ENCODE data around the gene FTO. TPM values are rescaled to one million over a fixed set of nuclear protein-coding genes. Genes with fewer than 3 reads are reported as not detected.
A peak's percentile ranks its signal among the peaks of the same experiment; 100 is the strongest.

Gene FTO
- polyA plus RNA-seq, 2 of the 4 experiments (the other 2 are of a cell fraction) = 48.7 to 101 TPM

GRCh38 chr16:54027062-54027461 is 323.1 kb downstream of the FTO start:
- TF ChIP-seq FOSL2 (IDR thresholded peaks at IDR 0.05) (no peak), FOSL2 (CRISPR knock-in tag; IDR thresholded peaks at IDR 0.05) (0 out of 2 replicates have a peak, but pooled peaks have one; percentile 19), CHD2 (IDR thresholded peaks at IDR 0.05; ENCODE audit: low read length, partially characterized antibody) (no peak)
- WGBS (ENCODE audit: missing lambda C conversion rate) = 53% methylated on average over 4 of the region's 4 CpGs
- ATAC-seq = peak; percentile 54 to 80; a peak in 3 of 6 replicates
- no peak overlapping the region for H3K4me3 ChIP-seq
- FAIRE-seq = peak; percentile 32
- peaks cover 14% of the 10 kb centered on the region for H3K9me3 ChIP-seq
- H3K4me2 ChIP-seq = peak overlapping the region; percentile 38; the same call in 1 of the 3 replicates
- H3K27ac ChIP-seq = peak overlapping the region in 1 of 2 experiments; percentile 59; a peak in 3 of 6 replicates
- POLR2A ChIA-PET = no interaction called here
- peaks cover 15% of the 10 kb centered on the region; the same call in 2 of the 3 replicates for H3K4me1 ChIP-seq
- CTCF ChIA-PET = interaction anchor here (1.0 kb wide), 1 partner anchor 80 kb away, joined by 3 read pairs; no protein-coding TSS in a partner anchor
- DNase-seq (ENCODE audit: low read depth in 1 of 2, low spot score in 1 of 2) = peak in 1 of 2 experiments; percentile 6

DNA sequence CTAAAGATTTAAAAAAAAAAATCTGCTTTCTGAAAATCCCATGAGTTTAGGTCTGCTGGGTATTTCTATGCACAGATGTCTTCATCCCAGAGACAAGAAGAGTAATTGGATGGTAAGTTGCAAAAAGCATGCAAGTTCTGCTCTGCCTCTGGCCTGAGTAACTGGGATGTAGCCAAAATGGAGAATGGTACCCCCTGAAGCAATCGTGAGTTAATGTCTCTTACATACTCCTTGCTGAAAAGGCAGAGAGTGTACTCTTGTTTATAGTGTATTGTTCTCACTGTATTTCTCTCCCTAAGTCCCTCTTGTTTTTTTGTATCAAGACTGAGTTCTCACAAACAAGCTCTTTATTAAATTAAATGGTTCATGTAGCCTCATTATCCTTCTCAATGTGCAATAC is 323.6 kb downstream of the FTO start:
- FAIRE-seq = no peak
- Histone ChIP-seq H3K4me1 (peaks cover 15% of the 10 kb centered on the region; the same call in 2 of the 3 replicates), H3K4me2 (peak overlapping the region; percentile 38; the same call in 1 of the 3 replicates), H3K4me3 (no peak overlapping the region), H3K9me3 (peaks cover 14% of the 10 kb centered on the region), H3K27ac (peak overlapping the region in 1 of 2 experiments; percentile 49; a peak in 2 of 6 replicates)
- TF ChIP-seq, protein P1, sequence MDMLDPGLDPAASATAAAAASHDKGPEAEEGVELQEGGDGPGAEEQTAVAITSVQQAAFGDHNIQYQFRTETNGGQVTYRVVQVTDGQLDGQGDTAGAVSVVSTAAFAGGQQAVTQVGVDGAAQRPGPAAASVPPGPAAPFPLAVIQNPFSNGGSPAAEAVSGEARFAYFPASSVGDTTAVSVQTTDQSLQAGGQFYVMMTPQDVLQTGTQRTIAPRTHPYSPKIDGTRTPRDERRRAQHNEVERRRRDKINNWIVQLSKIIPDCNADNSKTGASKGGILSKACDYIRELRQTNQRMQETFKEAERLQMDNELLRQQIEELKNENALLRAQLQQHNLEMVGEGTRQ (IDR thresholded peaks at IDR 0.05) = no peak
- TF ChIP-seq BHLHE40 (IDR thresholded peaks at IDR 0.05; ENCODE audit: low read depth, low read length) = no peak
- TF ChIP-seq POLR2AphosphoS2 (conservative IDR thresholded peaks at IDR 0.05; ENCODE audit: low read length) = no peak
- TF ChIP-seq MYC (IDR thresholded peaks at IDR 0.05; ENCODE audit: borderline replicate concordance, low read length) = no peak
- no peak for TF ChIP-seq HES2 (IDR thresholded peaks at IDR 0.05)
- TF ChIP-seq EHMT2 (IDR thresholded peaks at IDR 0.05; ENCODE audit: low read depth) = no peak
- TF ChIP-seq TP53 (CRISPR knock-in tag; IDR thresholded peaks at IDR 0.05) = no peak
- no peak for TF ChIP-seq E2F6 (IDR thresholded peaks at IDR 0.05; ENCODE audit: borderline replicate concordance, low read depth)
- no peak for TF ChIP-seq SREBF2 (IDR thresholded peaks at IDR 0.05)
- no peak for TF ChIP-seq MAZ (IDR thresholded peaks at IDR 0.05; ENCODE audit: borderline replicate concordance, low read depth, low read length)
- no peak for TF ChIP-seq ZNF302 (CRISPR knock-in tag; IDR thresholded peaks at IDR 0.05)
- no peak for TF ChIP-seq CHD2 (IDR thresholded peaks at IDR 0.05; ENCODE audit: low read length, partially characterized antibody)
- no peak for TF ChIP-seq BCL3 (IDR thresholded peaks at IDR 0.05)
- TF ChIP-seq KDM5A (IDR thresholded peaks at IDR 0.05) = no peak
- TF ChIP-seq FOSB (CRISPR knock-in tag; IDR thresholded peaks at IDR 0.05) = no peak
- no peak for TF ChIP-seq TFCP2L1 (CRISPR knock-in tag; IDR thresholded peaks at IDR 0.05)
- POLR2A ChIA-PET = no interaction called here
- WGBS (ENCODE audit: missing lambda C conversion rate) = 92% methylated on average over 1 of the region's 1 CpG
- no peak; a peak in 3 of 6 replicates for ATAC-seq
- CTCF ChIA-PET = interaction anchor here (1.0 kb wide), 1 partner anchor 80 kb away, joined by 3 read pairs; no protein-coding TSS in a partner anchor
- DNase-seq (ENCODE audit: low read depth in 1 of 2, low spot score in 1 of 2) = no peak

DNA sequence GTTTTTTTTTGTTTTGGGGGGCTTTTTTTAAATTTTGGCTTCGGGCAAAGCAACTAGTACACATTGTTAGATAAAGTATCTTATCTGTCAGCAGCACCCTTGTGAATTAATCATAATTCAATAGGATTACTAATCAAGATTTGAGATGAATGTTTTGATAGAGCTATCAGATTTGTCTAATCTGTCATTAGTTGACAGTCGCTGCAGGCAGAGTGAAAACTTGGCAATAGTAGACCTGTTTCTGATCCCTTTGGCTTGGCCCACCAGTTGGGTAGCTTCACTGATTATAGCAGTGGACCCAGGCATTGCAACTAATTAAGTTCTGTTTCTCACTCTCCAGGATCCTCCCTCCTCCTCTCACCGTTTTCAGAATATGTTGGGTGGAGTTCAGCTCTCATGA is 324.0 kb downstream of the FTO start:
- H3K4me1 ChIP-seq = peaks cover 15% of the 10 kb centered on the region; the same call in 2 of the 3 replicates
- ChIA-PET POLR2A (no interaction called here), CTCF (interaction anchor here (1.0 kb wide), 1 partner anchor 81 kb away, joined by 3 read pairs; no protein-coding TSS in a partner anchor)
- TF ChIP-seq FOSB (CRISPR knock-in tag; IDR thresholded peaks at IDR 0.05) (no peak), KDM1A (IDR thresholded peaks at IDR 0.05; ENCODE audit: low read depth) (no peak), CBX8 (IDR thresholded peaks at IDR 0.05) (no peak), MAZ (IDR thresholded peaks at IDR 0.05; ENCODE audit: borderline replicate concordance, low read depth, low read length) (no peak), CHD4 (IDR thresholded peaks at IDR 0.05; ENCODE audit: borderline replicate concordance) (no peak), RCOR1 (IDR thresholded peaks at IDR 0.05; ENCODE audit: low read depth, low read length) (no peak), POLR2AphosphoS2 (conservative IDR thresholded peaks at IDR 0.05; ENCODE audit: low read length) (no peak), RNF2 (IDR thresholded peaks at IDR 0.05; ENCODE audit: borderline replicate concordance, low read depth) (no peak), RFX5 (IDR thresholded peaks at IDR 0.05) (no peak), NFE2L2 (conservative IDR thresholded peaks at IDR 0.05; ENCODE audit: low read length) (no peak), PHF8 (IDR thresholded peaks at IDR 0.05; ENCODE audit: borderline replicate concordance, low read depth) (no peak)
- TF ChIP-seq, protein P1 (IDR thresholded peaks at IDR 0.05) = no peak
- TF ChIP-seq, protein P2, sequence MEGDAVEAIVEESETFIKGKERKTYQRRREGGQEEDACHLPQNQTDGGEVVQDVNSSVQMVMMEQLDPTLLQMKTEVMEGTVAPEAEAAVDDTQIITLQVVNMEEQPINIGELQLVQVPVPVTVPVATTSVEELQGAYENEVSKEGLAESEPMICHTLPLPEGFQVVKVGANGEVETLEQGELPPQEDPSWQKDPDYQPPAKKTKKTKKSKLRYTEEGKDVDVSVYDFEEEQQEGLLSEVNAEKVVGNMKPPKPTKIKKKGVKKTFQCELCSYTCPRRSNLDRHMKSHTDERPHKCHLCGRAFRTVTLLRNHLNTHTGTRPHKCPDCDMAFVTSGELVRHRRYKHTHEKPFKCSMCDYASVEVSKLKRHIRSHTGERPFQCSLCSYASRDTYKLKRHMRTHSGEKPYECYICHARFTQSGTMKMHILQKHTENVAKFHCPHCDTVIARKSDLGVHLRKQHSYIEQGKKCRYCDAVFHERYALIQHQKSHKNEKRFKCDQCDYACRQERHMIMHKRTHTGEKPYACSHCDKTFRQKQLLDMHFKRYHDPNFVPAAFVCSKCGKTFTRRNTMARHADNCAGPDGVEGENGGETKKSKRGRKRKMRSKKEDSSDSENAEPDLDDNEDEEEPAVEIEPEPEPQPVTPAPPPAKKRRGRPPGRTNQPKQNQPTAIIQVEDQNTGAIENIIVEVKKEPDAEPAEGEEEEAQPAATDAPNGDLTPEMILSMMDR (IDR thresholded peaks at IDR 0.05) = no peak
- FAIRE-seq = no peak
- H3K4me3 ChIP-seq = no peak overlapping the region
- no peak overlapping the region for H3K4me2 ChIP-seq
- peaks cover 14% of the 10 kb centered on the region for H3K9me3 ChIP-seq
- WGBS (ENCODE audit: missing lambda C conversion rate) = 86% methylated on average over 3 of the region's 3 CpGs
- no peak overlapping the region; a peak in 1 of 6 replicates for H3K27ac ChIP-seq
- no peak for DNase-seq (ENCODE audit: low read depth in 1 of 2, low spot score in 1 of 2)
- no peak for ATAC-seq

Data from A549 (cell line).